OCI-LY3 (cell line): ENCODE results near the gene C9orf72.
A peak's percentile ranks its signal among the peaks of the same experiment; 100 is the strongest.

Source experiments
- H2AFZ ChIP-seq: fragments of 200-600, 300-600 bp; shearing (Covaris generic); 2 replicates; pipeline ENCODE4 v1.6.0; 2014; ENCODE audit warnings: antibody characterized with exemption, low read depth, low read length
- H3K27ac ChIP-seq: fragments of 200-600, 300-600 bp; sonication (generic); 2 replicates; pipeline ENCODE4 v1.5.1; 2014; ENCODE audit warnings: mild to moderate bottlenecking, low read length, moderate library complexity, mixed read lengths
- H3K27me3 ChIP-seq: fragments of 200-600, 300-600 bp; sonication (generic); 2 replicates; pipeline ENCODE4 v1.6.1; 2014; ENCODE audit warnings: low read depth, low read length, mixed read lengths
- H3K36me3 ChIP-seq: fragments of 200-600, 300-600 bp; sonication (generic); replicated peaks from 2 replicates; pipeline ENCODE3; 2014; ENCODE audit warnings: low read depth, low read length, mixed read lengths
- H3K4me1 ChIP-seq: fragments of 300-600, 200-600 bp; sonication (generic); 2 replicates; pipeline ENCODE4 v1.6.1; 2014; ENCODE audit warnings: low read length, mixed read lengths
- H3K4me2 ChIP-seq: fragments of 200-600, 300-600 bp; sonication (generic); 2 replicates; pipeline ENCODE4 v1.6.1; 2014; ENCODE audit warnings: low read length, mixed read lengths
- H3K4me3 ChIP-seq: fragments of 300-600, 200-600 bp; sonication (generic); 2 replicates; pipeline ENCODE4 v1.5.1; 2014; ENCODE audit warnings: antibody characterized with exemption, mild to moderate bottlenecking, low read length, moderate library complexity
- H3K79me2 ChIP-seq: fragments of 300-600, 200-600 bp; shearing (Covaris generic); 2 replicates; pipeline ENCODE4 v1.6.1; 2014; ENCODE audit warnings: mild to moderate bottlenecking, low read length, mixed read lengths
- H3K9ac ChIP-seq: fragments of 300-600, 200-600 bp; shearing (Covaris generic); 2 replicates; pipeline ENCODE4 v1.6.0; 2014; ENCODE audit warnings: mild to moderate bottlenecking, low read length, moderate library complexity
- H3K9me3 ChIP-seq: fragments of 200-600, 300-600 bp; shearing (Covaris generic); 2 replicates; pipeline ENCODE4 v1.6.1; 2014; ENCODE audit warnings: low read length, mixed read lengths; ENCODE audit not compliant: insufficient read depth
- H4K20me1 ChIP-seq: fragments of 200-600, 300-600 bp; sonication (generic); 2 replicates; pipeline ENCODE4 v1.6.1; 2016; ENCODE audit warnings: low read length, mixed read lengths; ENCODE audit not compliant: insufficient read depth
- EZH2phosphoT487 ChIP-seq: fragments of 200-600 bp; shearing (Covaris generic); IDR thresholded peaks from 2 replicates; pipeline ENCODE4 v1.6.1; 2018; ENCODE audit warnings: antibody characterized with exemption, mixed run types, low read depth
- TF ChIP-seq, protein P1 (sequence below): fragments of 200-600, 300-600 bp; sonication (generic); IDR thresholded peaks from 2 replicates; pipeline ENCODE4 v1.5.1; 2014; ENCODE audit warnings: antibody characterized with exemption, low read length, low read depth

Gene C9orf72

DNA sequence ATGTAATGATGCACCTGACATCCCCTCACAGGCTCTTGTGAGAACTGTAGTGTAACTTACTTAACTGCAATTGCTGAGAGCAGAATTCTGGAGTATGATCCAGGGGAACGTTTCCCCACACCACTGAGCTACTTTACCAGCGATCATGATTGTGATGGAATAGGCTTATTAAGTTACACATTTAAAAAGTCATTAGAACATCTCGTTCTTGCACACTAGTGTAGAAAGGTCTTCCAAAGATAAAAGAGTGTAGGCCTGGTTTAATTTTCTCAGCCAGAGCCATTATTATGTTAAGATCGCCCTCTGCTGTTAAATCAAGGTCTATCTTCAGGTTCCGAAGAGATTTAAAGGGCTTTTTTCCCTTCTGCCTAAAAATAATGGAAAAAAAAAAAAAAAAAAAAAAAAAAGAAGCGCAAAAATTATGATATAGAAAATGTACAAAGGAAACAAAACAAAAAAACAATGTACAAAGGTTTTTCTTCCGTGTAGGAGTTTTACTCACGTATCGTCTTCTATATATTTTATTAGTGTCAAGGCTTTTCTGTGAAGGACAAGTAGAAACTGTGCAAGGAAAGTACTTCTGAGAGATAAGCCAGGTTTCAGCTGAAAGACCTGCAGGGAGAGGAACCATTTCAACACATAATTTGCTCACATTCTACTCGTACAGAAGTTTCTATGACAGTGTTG lies 25.1 kb downstream of the C9orf72 start:
- TF ChIP-seq, protein P1, sequence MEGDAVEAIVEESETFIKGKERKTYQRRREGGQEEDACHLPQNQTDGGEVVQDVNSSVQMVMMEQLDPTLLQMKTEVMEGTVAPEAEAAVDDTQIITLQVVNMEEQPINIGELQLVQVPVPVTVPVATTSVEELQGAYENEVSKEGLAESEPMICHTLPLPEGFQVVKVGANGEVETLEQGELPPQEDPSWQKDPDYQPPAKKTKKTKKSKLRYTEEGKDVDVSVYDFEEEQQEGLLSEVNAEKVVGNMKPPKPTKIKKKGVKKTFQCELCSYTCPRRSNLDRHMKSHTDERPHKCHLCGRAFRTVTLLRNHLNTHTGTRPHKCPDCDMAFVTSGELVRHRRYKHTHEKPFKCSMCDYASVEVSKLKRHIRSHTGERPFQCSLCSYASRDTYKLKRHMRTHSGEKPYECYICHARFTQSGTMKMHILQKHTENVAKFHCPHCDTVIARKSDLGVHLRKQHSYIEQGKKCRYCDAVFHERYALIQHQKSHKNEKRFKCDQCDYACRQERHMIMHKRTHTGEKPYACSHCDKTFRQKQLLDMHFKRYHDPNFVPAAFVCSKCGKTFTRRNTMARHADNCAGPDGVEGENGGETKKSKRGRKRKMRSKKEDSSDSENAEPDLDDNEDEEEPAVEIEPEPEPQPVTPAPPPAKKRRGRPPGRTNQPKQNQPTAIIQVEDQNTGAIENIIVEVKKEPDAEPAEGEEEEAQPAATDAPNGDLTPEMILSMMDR: peak; percentile 44
- no peak for TF ChIP-seq EZH2phosphoT487
- no peaks in the 10 kb centered on the region for H3K9me3 ChIP-seq
- no peaks in the 10 kb centered on the region for H4K20me1 ChIP-seq
- H3K27ac ChIP-seq: no peak overlapping the region
- H3K36me3 ChIP-seq: peaks cover 11% of the 10 kb centered on the region
- H2AFZ ChIP-seq: no peak overlapping the region
- H3K4me3 ChIP-seq: no peak overlapping the region
- no peak overlapping the region for H3K4me2 ChIP-seq
- no peaks in the 10 kb centered on the region for H3K79me2 ChIP-seq
- H3K27me3 ChIP-seq: no peaks in the 10 kb centered on the region
- no peak overlapping the region for H3K9ac ChIP-seq
- no peaks in the 10 kb centered on the region for H3K4me1 ChIP-seq

DNA sequence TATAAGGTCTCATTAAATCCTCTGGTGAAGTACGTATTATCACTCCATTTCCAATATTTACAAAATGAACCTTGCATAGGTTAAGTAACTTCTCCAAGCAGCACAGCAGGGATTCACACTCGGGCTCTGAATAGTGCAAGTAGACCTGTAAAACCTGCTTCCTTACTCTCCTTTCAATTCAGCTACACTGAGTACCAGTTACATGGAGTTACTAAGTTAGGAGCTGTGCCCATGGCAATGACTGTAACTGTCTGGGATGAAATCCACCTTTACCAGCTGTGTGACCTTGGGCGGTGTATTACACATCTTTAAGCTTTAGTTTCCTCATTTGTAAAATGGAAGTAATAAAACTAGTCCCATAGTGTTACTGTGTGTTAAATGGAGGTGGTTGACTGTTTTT lies 27.8 kb downstream of the C9orf72 start:
- no peaks in the 10 kb centered on the region for H3K79me2 ChIP-seq
- TF ChIP-seq, protein P1: no peak
- TF ChIP-seq EZH2phosphoT487: no peak
- no peak overlapping the region for H2AFZ ChIP-seq
- H3K4me2 ChIP-seq: no peak overlapping the region
- no peak overlapping the region for H3K4me3 ChIP-seq
- no peaks in the 10 kb centered on the region for H3K4me1 ChIP-seq
- H3K9me3 ChIP-seq: no peaks in the 10 kb centered on the region
- no peaks in the 10 kb centered on the region for H4K20me1 ChIP-seq
- H3K36me3 ChIP-seq: peaks cover 11% of the 10 kb centered on the region
- H3K27me3 ChIP-seq: no peaks in the 10 kb centered on the region
- H3K9ac ChIP-seq: no peak overlapping the region
- no peak overlapping the region for H3K27ac ChIP-seq

DNA sequence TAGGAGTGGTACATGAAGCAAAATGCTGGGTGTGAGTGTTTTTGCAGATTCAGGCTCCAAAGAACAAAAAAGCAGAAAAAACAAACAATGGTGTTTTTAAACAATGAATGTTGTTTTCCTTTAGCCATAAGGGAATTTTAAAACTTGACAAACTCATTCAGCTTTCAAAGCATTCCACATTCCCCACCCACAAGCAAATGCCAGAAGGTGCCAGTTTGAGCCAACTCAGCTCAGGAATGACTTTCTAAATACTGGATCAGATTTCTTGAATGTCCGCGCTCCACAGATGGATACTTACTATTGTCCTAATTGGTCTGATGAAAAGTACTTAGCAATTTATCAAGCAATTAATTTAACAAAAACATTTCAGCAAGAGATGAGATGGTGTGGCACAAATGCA lies 30.8 kb downstream of the C9orf72 start:
- TF ChIP-seq EZH2phosphoT487: no peak
- TF ChIP-seq, protein P1: no peak
- no peaks in the 10 kb centered on the region for H3K9me3 ChIP-seq

DNA sequence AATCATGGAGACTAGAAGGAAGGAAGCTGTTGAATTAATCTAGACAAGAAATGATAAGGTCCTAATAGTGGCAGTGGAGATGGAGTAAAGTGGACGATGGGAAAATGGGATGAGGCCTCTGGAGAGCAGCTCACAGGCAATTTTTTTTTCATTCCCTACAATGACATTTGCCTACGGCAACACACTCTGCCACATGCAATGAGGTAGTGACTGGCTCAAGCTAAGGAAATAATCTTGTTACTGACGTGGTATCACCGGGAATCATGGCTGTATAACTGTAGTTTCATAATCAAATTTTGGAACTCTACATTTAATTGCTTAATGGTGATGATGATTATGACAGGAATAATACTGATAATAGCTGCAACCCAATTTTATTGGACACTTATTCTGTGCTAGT lies 31.5 kb downstream of the C9orf72 start:
- Histone ChIP-seq H3K27ac (no peak overlapping the region), H3K4me3 (no peak overlapping the region), H4K20me1 (no peaks in the 10 kb centered on the region), H3K9me3 (no peaks in the 10 kb centered on the region), H3K79me2 (no peaks in the 10 kb centered on the region), H3K4me2 (no peak overlapping the region), H2AFZ (no peak overlapping the region), H3K4me1 (no peaks in the 10 kb centered on the region), H3K36me3 (peaks cover 11% of the 10 kb centered on the region), H3K9ac (no peak overlapping the region), H3K27me3 (no peaks in the 10 kb centered on the region)
- no peak for TF ChIP-seq EZH2phosphoT487
- TF ChIP-seq, protein P1: no peak

More for the DNA sequence above, 30.8 kb downstream of the C9orf72 start:
- no peak overlapping the region for H3K4me3 ChIP-seq
- no peak overlapping the region for H3K9ac ChIP-seq
- H3K27ac ChIP-seq: no peak overlapping the region
- H3K36me3 ChIP-seq: peaks cover 11% of the 10 kb centered on the region
- no peaks in the 10 kb centered on the region for H3K4me1 ChIP-seq
- no peaks in the 10 kb centered on the region for H3K79me2 ChIP-seq
- H3K4me2 ChIP-seq: no peak overlapping the region
- no peak overlapping the region for H2AFZ ChIP-seq
- no peaks in the 10 kb centered on the region for H3K27me3 ChIP-seq
- H4K20me1 ChIP-seq: no peaks in the 10 kb centered on the region
